K562 (cell line): ENCODE measurements around the gene XPO6. TPM values are rescaled to one million over a fixed set of nuclear protein-coding genes. Genes with fewer than 3 reads are reported as not detected.

Experiments used
- ATAC-seq: fragments of 200-7000 bp; cut with Tn5 transposase; 3 replicates; pipeline ENCODE4 v1.9.1; 2020; ENCODE audit warnings: moderate library complexity
- BruUV-seq: library from RNA; stranded (reverse); fragments of 400-500 nt; replicated peaks from 2 replicates; lab custom pipeline; 2021; lab: Mats Ljungman, UMichigan
- CTCF ChIA-PET: fragments of 300-600 bp; formaldehyde crosslinking; extraction: SDS; loops from one replicate; lab custom pipeline; 2021; ENCODE audit warnings: low intra/inter-chr PET ratio; lab: Yijun Ruan, JAX
- POLR2A ChIA-PET: fragments of 300-600, 350-650 bp; sonication (Branson Sonifier 250); formaldehyde crosslinking; extraction: SDS; loops from one replicate; lab custom pipeline; 2021; ENCODE audit warnings: antibody characterized with exemption, inconsistent platforms; lab: Yijun Ruan, JAX
- DNase-seq, 4 experiments: peaks; one replicate each; pipeline versions ENCODE4 v3.0.0 to v3.0.0-alpha.2; 2011 to 2018; ENCODE audit warnings: low spot score in 3 of 4, mixed read lengths in 3 of 4; ENCODE audit errors: extremely low read depth in 1 of 4
- FAIRE-seq: peaks from 2 replicates; lab custom pipeline; 2011; peaks lifted over from hg19 to GRCh38; lab: Jason Lieb, UNC
- H2AFZ ChIP-seq: 2 replicates; pipeline ENCODE4 v1.6.0; 2011; ENCODE audit warnings: low read depth, low read length, control low read depth, inconsistent platforms
- H3K27ac ChIP-seq: fragments of 200-600 bp; 3 replicates; pipeline ENCODE4 v1.8.0; 2011; ENCODE audit warnings: low read depth, mild to moderate bottlenecking, control low read depth, inconsistent platforms, low read length, moderate library complexity, mixed read lengths; ENCODE audit errors: extremely low read depth
- H3K27me3 ChIP-seq, 2 experiments: fragments of 300-600 bp in 1 of 2; 2 replicates in 1 of 2; 3 replicates in 1 of 2; pipeline versions ENCODE4 v1.6.0 to v1.8.0; 2011; ENCODE audit warnings: inconsistent platforms in 2 of 2, low read length in 2 of 2, mild to moderate bottlenecking in 1 of 2, mixed read lengths in 1 of 2, moderate library complexity in 1 of 2; ENCODE audit not compliant: control insufficient read depth in 2 of 2, insufficient read depth in 2 of 2
- H3K36me3 ChIP-seq: fragments of 300-600 bp; 3 replicates; pipeline ENCODE4 v1.8.0; 2011; ENCODE audit warnings: mild to moderate bottlenecking, low read length, inconsistent platforms; ENCODE audit not compliant: control insufficient read depth, insufficient read depth
- H3K4me1 ChIP-seq, 2 experiments: fragments of 200-600 bp in 1 of 2; replicated peaks in 1 of 2; 2 replicates in 1 of 2; 3 replicates in 1 of 2; pipeline versions ENCODE4 v1.5.1 to v1.8.0; 2011; ENCODE audit warnings: inconsistent platforms in 2 of 2, low read length in 2 of 2, mild to moderate bottlenecking in 1 of 2, mixed read lengths in 1 of 2, moderate library complexity in 1 of 2; ENCODE audit not compliant: control insufficient read depth in 2 of 2, insufficient read depth in 2 of 2
- H3K4me2 ChIP-seq: 2 replicates; pipeline ENCODE4 v1.6.1; 2011; ENCODE audit warnings: low read length, control low read depth, inconsistent platforms, mixed read lengths; ENCODE audit not compliant: insufficient read depth
- H3K4me3 ChIP-seq: fragments of 200-600 bp; sonication (generic), shearing (Covaris generic); 2 replicates; pipeline ENCODE4 v1.5.1; 2016; ENCODE audit warnings: control low read depth, inconsistent platforms
- H3K79me2 ChIP-seq: fragments of 200-600 bp; 3 replicates; pipeline ENCODE4 v1.8.0; 2011; ENCODE audit warnings: low read length, inconsistent platforms; ENCODE audit not compliant: control insufficient read depth, insufficient read depth
- H3K9ac ChIP-seq, 2 experiments: 2 replicates each; pipeline versions ENCODE4 v1.6.0 to v1.6.1; 2011; ENCODE audit warnings: low read depth in 2 of 2, low read length in 2 of 2, control low read depth in 1 of 2, inconsistent platforms in 1 of 2, mild to moderate bottlenecking in 1 of 2, mixed read lengths in 1 of 2; ENCODE audit not compliant: insufficient read depth in 1 of 2
- H3K9me1 ChIP-seq: one replicate; pipeline ENCODE4 v1.6.0; 2011; ENCODE audit warnings: inconsistent platforms, mild to moderate bottlenecking, low read length, moderate library complexity; ENCODE audit not compliant: control insufficient read depth, insufficient read depth
- H3K9me3 ChIP-seq: replicated peaks from 2 replicates; pipeline ENCODE4 v1.5.1; 2011; ENCODE audit warnings: low read depth, low read length, inconsistent platforms; ENCODE audit not compliant: control insufficient read depth, insufficient read depth
- H4K20me1 ChIP-seq: replicated peaks from 2 replicates; pipeline ENCODE4 v1.6.1; 2011; ENCODE audit warnings: low read length, inconsistent platforms, mixed read lengths; ENCODE audit not compliant: control insufficient read depth, insufficient read depth
- BCOR ChIP-seq: fragments of 450-650 bp; IDR thresholded peaks from 2 replicates; pipeline ENCODE4 v1.6.1; 2016
- CBX3 ChIP-seq, 2 experiments: IDR thresholded peaks; 1 replicate in 1 of 2; 2 replicates in 1 of 2; pipeline ENCODE4 v1.6.1; 2012; ENCODE audit warnings: inconsistent platforms in 2 of 2, low read length in 2 of 2, borderline replicate concordance in 1 of 2, control low read depth in 1 of 2
- CEBPB ChIP-seq: fragments of 450-650 bp; IDR thresholded peaks from 2 replicates; pipeline ENCODE4 v1.6.1; 2016; ENCODE audit warnings: missing genetic modification characterization, missing compliant biosample characterization
- FOXO4 ChIP-seq: fragments of 450-650 bp; formaldehyde crosslinking; IDR thresholded peaks from 2 replicates; pipeline ENCODE4 v1.4.0; 2020; ENCODE audit warnings: mild to moderate bottlenecking, moderate library complexity
- HNRNPK ChIP-seq: fragments of 200-400 bp; formaldehyde crosslinking; IDR thresholded peaks from one replicate; pipeline ENCODE4 v1.6.1; 2018; ENCODE audit warnings: mild to moderate bottlenecking, low read depth, low read length; ENCODE audit not compliant: poor library complexity, severe bottlenecking
- PREB ChIP-seq: sonication (generic); formaldehyde crosslinking; IDR thresholded peaks from 2 replicates; pipeline ENCODE4 v1.8.1; 2023; ENCODE audit warnings: mild to moderate bottlenecking, missing genetic modification reagents
- SMAD3 ChIP-seq: fragments of 450-650 bp; formaldehyde crosslinking; conservative IDR thresholded peaks from 2 replicates; pipeline ENCODE4 v1.4.0; 2020; ENCODE audit warnings: mild to moderate bottlenecking
- TFE3 ChIP-seq: fragments of 450-650 bp; formaldehyde crosslinking; IDR thresholded peaks from 2 replicates; pipeline ENCODE4 v1.4.0; 2020; ENCODE audit warnings: mild to moderate bottlenecking, mixed read lengths
- THRA ChIP-seq: fragments of 450-650 bp; IDR thresholded peaks from 2 replicates; pipeline ENCODE4 v1.6.1; 2017; ENCODE audit warnings: mild to moderate bottlenecking, moderate library complexity
- ZFP36 ChIP-seq: fragments of 150-350 bp; IDR thresholded peaks from 2 replicates; pipeline ENCODE4 v1.6.1; 2018; ENCODE audit warnings: low read length, low read depth; ENCODE audit not compliant: partially characterized antibody
- ZNF347 ChIP-seq: fragments of 450-650 bp; formaldehyde crosslinking; IDR thresholded peaks from 2 replicates; pipeline ENCODE4 v1.4.0; 2020; ENCODE audit warnings: low read depth, mild to moderate bottlenecking, moderate library complexity
- ZNF695 ChIP-seq: fragments of 450-650 bp; formaldehyde crosslinking; IDR thresholded peaks from 2 replicates; pipeline ENCODE4 v1.4.0; 2020; ENCODE audit warnings: mild to moderate bottlenecking, moderate library complexity
- WGBS: fragments of 100-300 bp; shearing (Covaris generic); methylation state at CpG from one replicate; pipeline ENCODE4 v1.1.6; 2016; ENCODE audit warnings: low coverage, mixed read lengths; ENCODE audit not compliant: insufficient coverage; ENCODE audit errors: missing lambda C conversion rate; 5-methylcytosine and 5-hydroxymethylcytosine counted together
- in situ Hi-C: fragments of 300-500 bp; cut with MboI; formaldehyde crosslinking; loops from 4 replicates; pipeline ENCODE4 v1.15.0; 2018; ENCODE audit warnings: inconsistent platforms, mixed read lengths
- intact Hi-C: fragments of 100-400 bp; cut with micrococcal nuclease; formaldehyde crosslinking; loops from 2 replicates; pipeline ENCODE4 v1.14.2; 2022
- polyA plus RNA-seq, 8 experiments: library from polyadenylated mRNA; depleted of rRNA in 4 of 8; stranded (reverse) in 5 of 8; unstranded in 3 of 8; fragments of >200 nt; fragmentation: Nextera tagmentation in 2 of 8; fragmentation: Illumina TruSeq in 1 of 8; extraction: Ambion mirVana in 2 of 8; extraction: Trizol in 1 of 8; gene quantifications; 2 replicates each; pipeline versions ENCODE4 v1.2.1 to v1.2.3, GENCODE V29; 2011 to 2014; ENCODE audit warnings: inconsistent platforms in 1 of 8, missing spikeins in 1 of 8
- total RNA-seq, 7 experiments: library from RNA; depleted of rRNA in 6 of 7; stranded (reverse); fragments of >200 nt in 6 of 7; fragmentation: Illumina TruSeq in 2 of 7; extraction: Trizol in 2 of 7; gene quantifications; 2 replicates each; pipeline versions ENCODE4 v1.2.1 to v1.2.3, GENCODE V29; 2011 to 2021; ENCODE audit warnings: low replicate concordance in 1 of 7

Gene XPO6
- total and polyA plus RNA-seq, 9 of the 15 experiments (the other 6 are each of a cell fraction or from before 2014, with no cell fraction given) = 11.2 to 196 (median 119) TPM

- no peak for TF ChIP-seq PREB (CRISPR knock-in tag)
- TF ChIP-seq ZNF347 (CRISPR knock-in tag) = no peak
Observed at GRCh38 chr16:28191364-28191960, 20.3 kb downstream of the XPO6 start (continued).

- Histone ChIP-seq H3K27me3 (no peaks in the 10 kb centered on the region), H3K4me3 (no peak overlapping the region), H2AFZ (no peak overlapping the region), H3K9ac (no peak overlapping the region), H3K4me2 (no peak overlapping the region), H3K4me1 (peaks cover 9 to 31% of the 10 kb centered on the region in 2 experiments), H4K20me1 (peaks cover 36% of the 10 kb centered on the region), H3K9me1 (no peaks in the 10 kb centered on the region), H3K27ac (no peak overlapping the region), H3K36me3 (peaks cover 60% of the 10 kb centered on the region), H3K79me2 (peaks cover 98% of the 10 kb centered on the region), H3K9me3 (no peaks in the 10 kb centered on the region; the same call in 1 of the 2 replicates)
- in situ Hi-C loops = no loop called here
- TF ChIP-seq HNRNPK (no peak), BCOR (0 out of 2 replicates have a peak, but pooled peaks have one; percentile 9), SMAD3 (no peak), ZNF695 (CRISPR knock-in tag) (no peak), CEBPB (no peak), TFE3 (CRISPR knock-in tag) (no peak), CBX3 (IDR thresholded peaks at IDR 0.05; ENCODE audit: borderline replicate concordance in 1 of 2, low read length in 2 of 2) (no peak), FOXO4 (CRISPR knock-in tag) (no peak), THRA (no peak), ZFP36 (peak; percentile 80)
- DNase-seq (no peak), ATAC-seq (peak; percentile 70), FAIRE-seq (no peak)
- intact Hi-C loops = no loop called here
- BruUV-seq = no TSS peak
- POLR2A ChIA-PET = interaction anchor here (0.9 to 1.1 kb wide), 2 partner anchors 13 to 20 kb away, joined by 3 to 5 read pairs; no protein-coding TSS in a partner anchor
- 65% methylated on average over 3 of the region's 3 CpGs for WGBS
- CTCF ChIA-PET = no interaction called here
Observed at GRCh38 chr16:28189245-28189644, 22.5 kb downstream of the XPO6 start.
